Loucy (cell line): ENCODE data around the gene DSCAML1.

ENCODE experiments used
- H2AFZ ChIP-seq: fragments of 200-600 bp; sonication (generic); 2 replicates; pipeline ENCODE4 v1.6.0; 2016; ENCODE audit warnings: antibody characterized with exemption, mild to moderate bottlenecking, low read length, moderate library complexity
- H3F3A ChIP-seq: fragments of 200-600 bp; 2 replicates; pipeline ENCODE4 v1.6.0; 2016; ENCODE audit warnings: antibody characterized with exemption, low read depth, mild to moderate bottlenecking
- H3K27me3 ChIP-seq: fragments of 200-600 bp; sonication (generic); 2 replicates; pipeline ENCODE4 v1.6.1; 2014; ENCODE audit warnings: low read length, mild to moderate bottlenecking; ENCODE audit not compliant: insufficient read depth, poor library complexity, severe bottlenecking
- H3K36me3 ChIP-seq: fragments of 200-600 bp; sonication (generic); 2 replicates; pipeline ENCODE4 v1.6.1; 2016; ENCODE audit warnings: low read length; ENCODE audit not compliant: insufficient read depth
- H3K4me1 ChIP-seq: fragments of 200-600 bp; sonication (generic); 2 replicates; pipeline ENCODE4 v1.5.1; 2014; ENCODE audit warnings: low read length, mild to moderate bottlenecking; ENCODE audit not compliant: insufficient read depth, poor library complexity, severe bottlenecking
- H3K4me2 ChIP-seq: fragments of 200-600 bp; sonication (generic); 2 replicates; pipeline ENCODE4 v1.6.0; 2014; ENCODE audit warnings: antibody characterized with exemption, low read length, low read depth, mild to moderate bottlenecking; ENCODE audit not compliant: poor library complexity, severe bottlenecking
- H3K4me3 ChIP-seq: fragments of 200-600 bp; sonication (generic); 2 replicates; pipeline ENCODE4 v1.5.1; 2014; ENCODE audit warnings: low read length, mild to moderate bottlenecking, mixed read lengths; ENCODE audit not compliant: poor library complexity, severe bottlenecking
- H3K79me2 ChIP-seq: fragments of 200-600 bp; sonication (generic); 2 replicates; pipeline ENCODE4 v1.6.1; 2014; ENCODE audit warnings: low read length; ENCODE audit not compliant: insufficient read depth
- H3K9ac ChIP-seq: fragments of 200-600 bp; sonication (generic); 2 replicates; pipeline ENCODE4 v1.6.0; 2014; ENCODE audit warnings: mild to moderate bottlenecking, low read depth, low read length, moderate library complexity; ENCODE audit not compliant: poor library complexity, severe bottlenecking
- H3K9me2 ChIP-seq: fragments of 200-600 bp; sonication (generic); replicated peaks from 2 replicates; pipeline ENCODE4 v1.6.1; 2016; ENCODE audit warnings: low read depth, low read length, mixed read lengths
- H3K9me3 ChIP-seq: fragments of 200-600 bp; sonication (generic); 2 replicates; pipeline ENCODE4 v1.6.1; 2014; ENCODE audit warnings: mild to moderate bottlenecking, antibody characterized with exemption, low read length, low read depth; ENCODE audit not compliant: insufficient read depth
- H4K20me1 ChIP-seq: fragments of 200-600 bp; sonication (generic); 2 replicates; pipeline ENCODE4 v1.6.0; 2014; ENCODE audit warnings: antibody characterized with exemption, low read length, mild to moderate bottlenecking; ENCODE audit not compliant: insufficient read depth, poor library complexity, severe bottlenecking
- EZH2phosphoT487 ChIP-seq: fragments of 200-600 bp; IDR thresholded peaks from 2 replicates; pipeline ENCODE4 v1.6.1; 2018; ENCODE audit warnings: antibody characterized with exemption, mild to moderate bottlenecking, moderate library complexity, borderline replicate concordance
- TF ChIP-seq, protein P1 (sequence below): fragments of 200-600 bp; sonication (generic); conservative IDR thresholded peaks from 2 replicates; pipeline ENCODE4 v1.5.1; 2014; ENCODE audit warnings: mild to moderate bottlenecking, antibody characterized with exemption, low read length

Gene DSCAML1

DNA sequence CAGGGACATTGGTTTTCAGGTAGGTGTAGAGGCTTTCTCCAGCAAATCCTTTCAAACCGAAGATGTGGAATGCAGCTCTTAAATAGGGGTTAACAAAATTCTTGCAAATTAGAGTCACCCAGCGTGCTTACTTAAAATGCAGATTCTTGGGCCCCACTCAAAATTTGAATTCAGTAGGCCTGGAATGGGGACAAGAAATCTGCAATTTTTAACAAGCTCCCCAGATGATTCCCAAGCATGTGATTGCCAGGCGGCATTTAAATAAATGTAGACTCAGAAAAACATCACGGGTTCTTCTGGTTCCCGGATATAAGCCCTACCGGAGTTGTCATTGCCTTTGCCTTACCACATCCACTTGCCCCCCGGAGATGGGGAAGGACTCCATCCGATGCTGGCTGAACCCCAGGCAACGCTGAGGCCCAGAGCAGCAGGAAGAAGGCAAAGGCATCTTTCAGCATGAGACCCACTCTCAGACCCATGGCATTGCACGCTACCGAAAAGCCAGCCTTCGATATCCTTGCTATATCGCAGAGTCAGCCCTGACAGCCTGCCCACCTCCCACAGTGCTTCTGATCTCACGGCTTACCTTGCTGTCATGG is 134.2 kb downstream of the DSCAML1 start:
- Histone ChIP-seq H3K4me2 (no peak overlapping the region), H3K4me1 (peaks cover 6% of the 10 kb centered on the region), H4K20me1 (no peaks in the 10 kb centered on the region), H2AFZ (no peak overlapping the region), H3K36me3 (no peaks in the 10 kb centered on the region), H3K4me3 (no peak overlapping the region), H3K9ac (no peak overlapping the region), H3F3A (no peaks in the 10 kb centered on the region), H3K9me3 (no peaks in the 10 kb centered on the region), H3K27me3 (no peaks in the 10 kb centered on the region), H3K79me2 (no peaks in the 10 kb centered on the region), H3K9me2 (no peaks in the 10 kb centered on the region)
- TF ChIP-seq, protein P1, sequence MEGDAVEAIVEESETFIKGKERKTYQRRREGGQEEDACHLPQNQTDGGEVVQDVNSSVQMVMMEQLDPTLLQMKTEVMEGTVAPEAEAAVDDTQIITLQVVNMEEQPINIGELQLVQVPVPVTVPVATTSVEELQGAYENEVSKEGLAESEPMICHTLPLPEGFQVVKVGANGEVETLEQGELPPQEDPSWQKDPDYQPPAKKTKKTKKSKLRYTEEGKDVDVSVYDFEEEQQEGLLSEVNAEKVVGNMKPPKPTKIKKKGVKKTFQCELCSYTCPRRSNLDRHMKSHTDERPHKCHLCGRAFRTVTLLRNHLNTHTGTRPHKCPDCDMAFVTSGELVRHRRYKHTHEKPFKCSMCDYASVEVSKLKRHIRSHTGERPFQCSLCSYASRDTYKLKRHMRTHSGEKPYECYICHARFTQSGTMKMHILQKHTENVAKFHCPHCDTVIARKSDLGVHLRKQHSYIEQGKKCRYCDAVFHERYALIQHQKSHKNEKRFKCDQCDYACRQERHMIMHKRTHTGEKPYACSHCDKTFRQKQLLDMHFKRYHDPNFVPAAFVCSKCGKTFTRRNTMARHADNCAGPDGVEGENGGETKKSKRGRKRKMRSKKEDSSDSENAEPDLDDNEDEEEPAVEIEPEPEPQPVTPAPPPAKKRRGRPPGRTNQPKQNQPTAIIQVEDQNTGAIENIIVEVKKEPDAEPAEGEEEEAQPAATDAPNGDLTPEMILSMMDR: no peak
- no peak for TF ChIP-seq EZH2phosphoT487

DNA sequence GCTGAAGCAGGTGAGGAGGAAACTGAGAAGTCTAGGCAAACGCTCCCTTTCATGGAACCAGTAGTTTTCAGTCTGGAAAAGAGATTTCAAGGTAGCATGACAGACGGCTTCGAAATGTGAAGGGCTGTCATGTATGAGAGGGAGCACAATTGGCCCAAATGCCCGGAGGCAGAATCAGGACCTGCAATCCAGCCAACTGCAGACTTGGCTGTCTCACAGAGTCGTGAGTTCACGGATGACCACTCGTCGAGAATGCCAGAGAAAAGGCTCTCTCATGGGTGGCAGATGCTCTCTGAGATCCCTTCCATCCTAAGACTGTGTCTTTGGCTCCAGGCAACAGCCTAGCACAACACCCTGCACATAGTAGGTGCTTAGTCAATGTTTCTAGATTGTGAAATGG is 134.8 kb downstream of the DSCAML1 start:
- Histone ChIP-seq H3K9ac (no peak overlapping the region), H3K9me3 (no peaks in the 10 kb centered on the region), H4K20me1 (no peaks in the 10 kb centered on the region), H3K79me2 (no peaks in the 10 kb centered on the region), H3K9me2 (no peaks in the 10 kb centered on the region), H3K36me3 (no peaks in the 10 kb centered on the region), H2AFZ (no peak overlapping the region), H3K4me1 (peaks cover 6% of the 10 kb centered on the region), H3K4me3 (no peak overlapping the region), H3K4me2 (no peak overlapping the region), H3F3A (no peaks in the 10 kb centered on the region), H3K27me3 (no peaks in the 10 kb centered on the region)
- TF ChIP-seq, protein P1: no peak
- TF ChIP-seq EZH2phosphoT487: no peak

DNA sequence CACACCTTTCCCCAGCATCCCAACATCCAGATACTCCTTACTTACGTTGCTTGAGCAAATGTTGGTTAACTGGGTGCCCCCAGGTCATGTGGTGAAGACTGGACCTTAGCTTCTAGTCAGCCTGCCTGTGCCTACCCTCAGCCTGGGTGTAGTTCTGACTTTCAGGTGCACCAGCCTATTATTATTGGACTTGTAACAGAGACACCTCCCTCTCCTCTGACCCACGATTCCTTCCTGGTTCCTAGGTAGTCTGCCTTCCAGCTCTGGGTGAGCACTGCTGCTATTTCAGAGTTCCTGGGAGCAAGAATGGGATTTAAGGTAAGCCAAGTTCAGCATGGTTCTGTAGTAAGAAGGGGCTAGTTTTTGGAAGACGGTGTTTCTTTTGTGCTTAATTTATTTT is 138.2 kb downstream of the DSCAML1 start:
- Histone ChIP-seq H3K79me2 (no peaks in the 10 kb centered on the region), H3K4me1 (no peaks in the 10 kb centered on the region), H4K20me1 (no peaks in the 10 kb centered on the region), H3K9me2 (no peaks in the 10 kb centered on the region), H3K9me3 (no peaks in the 10 kb centered on the region), H3K36me3 (no peaks in the 10 kb centered on the region), H3K4me2 (no peak overlapping the region), H3F3A (no peaks in the 10 kb centered on the region), H3K9ac (no peak overlapping the region), H3K4me3 (no peak overlapping the region), H3K27me3 (no peaks in the 10 kb centered on the region), H2AFZ (no peak overlapping the region)
- TF ChIP-seq, protein P1: no peak
- TF ChIP-seq EZH2phosphoT487: no peak
